GM21619 (cell line): ENCODE measurements around the gene SMG6.
"Not testable (repeated sequence)": the region's sequence is repeated elsewhere in the genome, so short reads cannot be mapped to it uniquely, and the experiment has no call there.

Source experiments
- ATAC-seq: cut with Tn5 transposase; IDR thresholded peaks from one replicate; pipeline ENCODE4 v1.9.1; 2021; ENCODE audit not compliant: unreplicated experiment

Gene SMG6

GRCh38 chr17:2151358-2152033 lies 152.1 kb downstream of the SMG6 start:
- ATAC-seq = no peak

DNA sequence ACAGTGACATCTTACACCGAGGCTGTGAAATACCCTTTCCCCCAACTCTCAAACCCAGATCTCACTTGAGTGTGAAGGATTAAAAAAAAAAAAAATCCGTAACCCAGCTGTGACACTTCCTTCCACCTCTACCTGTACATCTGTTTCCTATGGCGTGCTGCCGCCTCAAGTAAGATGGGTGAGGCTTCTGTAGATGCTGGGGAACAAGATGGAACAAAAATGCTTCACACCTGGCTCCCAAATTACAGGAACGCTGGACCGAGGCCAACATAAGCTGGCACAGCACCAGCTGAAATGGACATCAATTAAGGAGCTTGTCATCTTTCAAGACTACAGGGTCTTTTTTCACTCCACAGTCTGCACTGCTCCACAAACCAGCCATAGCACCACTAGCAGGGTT lies 152.8 kb downstream of the SMG6 start:
- ATAC-seq = no peak

DNA sequence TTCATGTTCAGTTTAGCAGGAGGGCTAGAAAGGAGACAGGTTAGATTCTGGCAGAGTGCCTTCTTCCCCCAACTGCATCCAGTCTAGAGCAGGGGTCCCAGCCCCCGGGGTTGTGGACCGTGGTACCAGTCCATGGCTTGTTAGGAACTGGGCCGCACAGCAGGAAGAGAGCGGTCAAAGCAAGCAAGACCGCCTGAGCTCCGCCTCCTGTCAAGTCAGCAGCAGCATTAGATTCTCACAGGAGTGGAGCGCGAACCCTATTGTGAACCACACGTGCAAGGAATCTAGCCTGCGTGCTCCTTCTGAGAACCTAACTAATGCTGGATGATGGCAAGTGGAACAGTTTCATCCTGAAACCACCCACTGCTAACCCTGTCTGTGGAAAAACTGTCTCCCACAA lies 153.7 kb downstream of the SMG6 start:
- ATAC-seq = no peak

DNA sequence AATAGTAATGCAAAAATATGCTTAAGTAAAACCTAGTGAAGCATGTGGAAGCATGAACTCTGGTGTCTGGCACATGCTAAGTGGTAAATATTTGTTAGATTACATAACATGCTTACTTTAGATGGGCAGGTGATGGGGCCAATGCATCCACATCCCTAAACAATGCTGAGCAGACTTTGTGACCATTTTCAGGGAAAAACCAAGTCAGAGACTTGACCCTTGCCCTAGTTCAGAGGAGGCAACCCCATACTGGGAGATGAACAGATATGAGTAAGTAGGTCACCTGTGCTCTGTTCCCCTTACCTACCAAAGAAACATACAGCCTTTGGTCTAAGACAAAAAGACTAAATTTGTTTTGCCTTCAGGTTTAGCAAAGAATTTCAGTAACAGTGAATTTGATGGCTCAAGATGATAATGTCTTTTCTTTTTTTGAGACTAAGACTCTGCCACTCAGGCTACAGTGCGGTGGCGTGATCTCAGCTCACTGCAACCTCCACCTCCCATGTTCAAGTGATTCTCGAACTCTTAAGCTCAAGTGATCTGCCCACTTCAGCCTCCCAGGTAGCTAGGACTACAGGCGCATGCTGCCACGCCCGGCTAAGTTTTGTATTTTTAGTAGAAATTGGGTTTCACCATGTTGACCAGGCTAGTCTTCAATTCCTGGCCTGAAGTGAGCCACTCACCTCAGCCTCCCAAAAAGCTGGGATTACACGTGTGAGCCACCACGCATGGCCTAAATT lies 157.3 kb downstream of the SMG6 start:
- no peak for ATAC-seq

DNA sequence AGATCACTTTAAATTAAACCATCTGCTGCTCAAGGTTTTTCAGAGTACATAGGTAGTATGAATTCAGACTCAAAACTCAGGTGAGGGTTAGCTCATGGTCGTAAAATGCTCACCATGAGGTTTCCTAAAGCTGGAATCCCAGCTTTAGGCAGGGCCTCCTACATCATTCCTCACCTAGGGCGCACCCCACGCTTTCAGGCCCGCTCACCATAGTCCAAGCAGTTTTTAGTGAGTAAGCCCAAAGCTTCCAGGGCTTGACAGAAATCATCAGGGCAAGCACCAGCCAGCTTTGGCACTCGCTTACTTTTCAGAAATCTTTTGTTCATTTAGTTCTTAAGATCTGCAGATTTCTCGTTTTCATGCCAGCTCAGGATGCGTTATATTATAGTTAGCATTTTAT lies 158.9 kb downstream of the SMG6 start:
- no peak for ATAC-seq

DNA sequence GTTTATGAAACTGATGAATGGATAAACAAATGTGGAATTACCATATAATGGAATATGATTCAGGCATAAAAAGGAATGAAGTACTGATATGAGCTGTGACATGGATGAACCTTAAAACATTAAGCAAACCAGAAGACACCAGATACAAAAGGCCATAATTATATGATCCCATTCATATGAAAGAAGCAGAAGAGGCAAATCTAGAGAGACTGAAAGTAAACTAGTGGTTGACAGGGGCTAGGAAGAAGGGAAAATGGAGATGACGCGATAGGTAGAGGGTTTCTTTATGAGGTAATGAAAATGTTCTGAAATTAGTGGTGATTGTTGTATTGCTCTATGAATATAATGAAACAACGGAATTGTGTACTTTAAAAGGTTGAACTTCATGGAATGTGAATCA lies 160.3 kb downstream of the SMG6 start:
- ATAC-seq = no peak

GRCh38 chr17:2142682-2143081 lies 160.9 kb downstream of the SMG6 start:
- ATAC-seq = not testable (repeated sequence)

DNA sequence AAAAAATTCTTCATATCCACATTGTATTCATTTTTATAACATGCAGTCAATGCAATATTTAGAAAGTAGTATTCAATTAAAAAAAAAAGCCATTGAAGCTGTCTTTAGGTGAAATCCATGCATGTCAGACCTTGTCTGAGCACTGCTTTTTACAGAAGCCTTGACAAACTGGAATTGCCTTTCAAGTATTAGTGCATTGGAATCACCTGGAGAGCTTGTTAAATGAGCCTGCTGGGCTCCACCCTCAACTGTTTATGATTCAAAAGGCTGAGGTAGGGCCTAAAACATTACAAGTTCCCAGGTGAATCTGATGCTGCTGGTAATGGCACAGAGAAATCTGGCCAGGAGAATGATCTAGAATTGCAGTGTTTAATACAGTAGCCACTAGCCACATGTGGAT lies 162.9 kb downstream of the SMG6 start:
- no peak for ATAC-seq

GRCh38 chr17:2138761-2139160 lies 164.8 kb downstream of the SMG6 start:
- ATAC-seq = no peak

DNA sequence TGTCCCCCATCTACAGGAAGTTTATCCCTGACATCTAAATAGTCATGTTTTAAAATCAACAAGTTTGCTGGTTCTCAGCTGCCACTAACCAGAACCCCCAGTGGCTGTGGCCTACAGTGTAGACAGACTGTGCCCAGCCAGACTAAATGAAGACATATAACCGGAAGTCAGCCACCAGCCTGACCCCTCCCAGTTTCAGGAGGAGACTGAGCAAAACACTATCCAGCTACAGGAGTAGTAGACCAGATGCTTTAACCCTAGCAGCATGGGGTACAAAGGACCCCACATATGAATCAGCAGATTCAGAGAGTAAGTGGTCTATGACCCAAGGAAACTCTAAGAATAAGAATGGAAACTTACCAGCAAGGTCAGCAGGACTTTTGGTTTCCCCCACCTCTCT lies 165.3 kb downstream of the SMG6 start:
- peak; percentile 68 for ATAC-seq

GRCh38 chr17:2137342-2138098 lies 166.1 kb downstream of the SMG6 start:
- ATAC-seq = peak; percentile 53

GRCh38 chr17:2136241-2136640 lies 167.3 kb downstream of the SMG6 start:
- ATAC-seq = no peak

DNA sequence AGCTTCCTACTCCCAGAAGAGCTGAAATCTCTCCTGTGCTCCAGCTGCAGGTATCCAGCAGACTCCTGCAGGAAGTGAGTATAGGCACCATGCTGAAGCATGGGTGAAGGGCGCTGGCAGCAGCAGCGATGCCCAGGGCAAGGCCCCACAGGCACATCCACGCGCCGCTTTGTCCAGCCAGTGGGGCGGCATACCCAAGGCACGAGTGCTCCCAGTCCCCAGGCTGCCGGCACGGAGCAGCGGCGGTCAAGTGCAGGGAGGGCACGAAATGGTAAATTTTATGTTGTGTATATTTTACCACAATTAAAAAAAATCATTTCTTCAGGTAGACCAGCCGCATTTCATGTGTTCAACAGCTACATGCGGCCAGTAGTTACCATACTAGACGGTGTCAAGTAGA lies 175.6 kb downstream of the SMG6 start:
- ATAC-seq = no peak

GRCh38 chr17:2125013-2125535 lies 178.5 kb downstream of the SMG6 start:
- no peak for ATAC-seq

GRCh38 chr17:2124391-2124790 lies 179.2 kb downstream of the SMG6 start:
- no peak for ATAC-seq

DNA sequence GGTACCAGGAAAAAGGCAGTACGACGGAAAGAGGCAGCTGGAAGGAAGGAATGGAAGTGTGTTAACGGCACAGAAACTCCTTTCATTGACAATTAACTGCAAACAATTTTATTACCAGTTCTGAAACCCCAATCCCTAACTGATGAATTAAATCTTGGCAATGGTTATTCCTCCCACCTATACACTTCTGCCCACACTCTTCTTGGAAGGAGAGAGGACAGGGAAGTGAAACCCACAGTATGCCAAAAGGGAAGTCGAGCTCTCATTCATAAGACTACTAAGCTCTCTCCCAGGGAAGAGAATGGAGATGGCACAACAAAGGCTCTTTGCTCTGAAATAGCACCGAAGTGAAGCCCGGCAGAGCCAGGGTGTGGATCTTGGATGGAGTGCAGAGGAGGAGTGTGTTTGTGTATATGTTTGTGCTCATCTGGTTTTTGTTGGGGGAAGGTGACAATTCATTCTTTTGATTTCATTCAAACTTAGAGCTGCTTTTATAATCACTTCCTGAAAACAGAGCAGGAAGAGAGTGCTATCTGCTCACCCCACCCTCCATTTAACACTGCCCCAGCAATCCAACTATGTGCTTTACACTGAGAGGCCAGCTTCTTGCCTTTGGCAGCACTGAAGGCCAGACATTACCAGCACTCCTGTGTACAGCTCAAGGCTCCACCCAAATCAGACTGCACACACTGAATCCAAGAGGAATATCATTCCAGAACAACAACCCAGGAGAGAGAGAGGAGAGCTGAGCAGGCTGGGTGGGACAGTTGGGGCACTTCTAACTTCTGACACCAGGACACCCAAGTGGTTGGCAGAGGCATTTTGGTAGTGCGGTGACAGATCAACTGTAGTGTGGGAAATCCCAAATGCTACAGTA lies 180.0 kb downstream of the SMG6 start:
- no peak for ATAC-seq

GRCh38 chr17:2122641-2123302 lies 180.8 kb downstream of the SMG6 start:
- no peak for ATAC-seq

DNA sequence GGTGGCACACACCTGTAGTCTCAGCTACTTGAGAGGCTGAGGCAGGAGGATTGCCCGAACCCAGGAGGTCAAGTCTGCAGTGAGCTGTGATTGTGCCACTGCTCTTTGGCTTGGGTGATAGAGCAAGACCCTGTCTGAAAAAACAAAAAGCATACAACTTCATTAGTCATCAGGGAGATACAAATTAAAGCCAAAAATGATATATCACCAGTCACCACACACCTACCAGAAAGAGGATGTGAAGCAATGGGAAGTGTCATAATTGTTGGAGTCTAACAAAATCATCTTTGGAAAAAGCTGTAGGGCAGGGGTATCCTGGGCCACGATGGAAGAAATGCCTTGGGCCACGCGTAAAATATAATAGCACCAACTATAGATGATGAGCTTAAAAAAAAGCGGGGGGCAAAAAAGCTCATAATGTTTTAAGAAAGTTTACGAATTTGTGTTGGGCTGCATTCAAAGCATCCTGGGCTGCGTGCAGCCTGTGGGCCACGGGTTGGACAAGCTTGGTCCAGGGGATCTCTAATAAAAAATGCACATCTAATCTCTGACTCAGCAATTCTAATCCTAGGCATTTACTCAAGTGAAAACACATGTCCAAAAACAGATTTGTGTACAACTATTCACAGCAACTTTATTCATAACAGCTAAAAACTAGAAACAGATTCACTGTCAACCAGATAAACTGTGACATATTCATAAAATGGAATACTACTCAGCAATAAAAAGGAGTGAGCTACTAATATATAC lies 182.8 kb downstream of the SMG6 start:
- ATAC-seq = no peak

- ATAC-seq = no peak
Observed at GRCh38 chr17:2113279-2113622, 190.3 kb downstream of the SMG6 start.

DNA sequence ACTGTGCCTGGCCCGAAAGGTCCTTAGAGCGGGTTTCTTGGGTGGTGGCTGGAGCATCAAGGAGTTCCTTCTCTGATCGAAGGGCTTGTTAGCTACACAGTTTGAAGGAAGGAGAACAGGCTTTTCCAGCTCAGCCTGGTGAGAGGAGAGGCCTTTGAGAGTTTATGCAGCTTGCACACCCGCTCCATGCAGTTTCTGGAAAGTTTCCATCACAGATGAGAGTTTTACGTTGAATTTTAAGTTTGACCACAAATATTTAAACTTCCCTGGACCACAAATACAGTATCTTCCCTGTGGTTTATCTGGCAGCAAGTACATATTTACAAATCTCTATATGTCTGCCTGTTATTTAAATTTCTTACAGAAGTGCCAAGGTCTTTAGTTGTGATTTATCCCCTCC lies 191.9 kb downstream of the SMG6 start:
- ATAC-seq = no peak
